GM19452 (cell line): ENCODE results near the gene FHIT.

Source experiments
- ATAC-seq: cut with Tn5 transposase; IDR thresholded peaks from one replicate; pipeline ENCODE4 v1.9.1; 2021; ENCODE audit not compliant: unreplicated experiment

Gene FHIT

DNA sequence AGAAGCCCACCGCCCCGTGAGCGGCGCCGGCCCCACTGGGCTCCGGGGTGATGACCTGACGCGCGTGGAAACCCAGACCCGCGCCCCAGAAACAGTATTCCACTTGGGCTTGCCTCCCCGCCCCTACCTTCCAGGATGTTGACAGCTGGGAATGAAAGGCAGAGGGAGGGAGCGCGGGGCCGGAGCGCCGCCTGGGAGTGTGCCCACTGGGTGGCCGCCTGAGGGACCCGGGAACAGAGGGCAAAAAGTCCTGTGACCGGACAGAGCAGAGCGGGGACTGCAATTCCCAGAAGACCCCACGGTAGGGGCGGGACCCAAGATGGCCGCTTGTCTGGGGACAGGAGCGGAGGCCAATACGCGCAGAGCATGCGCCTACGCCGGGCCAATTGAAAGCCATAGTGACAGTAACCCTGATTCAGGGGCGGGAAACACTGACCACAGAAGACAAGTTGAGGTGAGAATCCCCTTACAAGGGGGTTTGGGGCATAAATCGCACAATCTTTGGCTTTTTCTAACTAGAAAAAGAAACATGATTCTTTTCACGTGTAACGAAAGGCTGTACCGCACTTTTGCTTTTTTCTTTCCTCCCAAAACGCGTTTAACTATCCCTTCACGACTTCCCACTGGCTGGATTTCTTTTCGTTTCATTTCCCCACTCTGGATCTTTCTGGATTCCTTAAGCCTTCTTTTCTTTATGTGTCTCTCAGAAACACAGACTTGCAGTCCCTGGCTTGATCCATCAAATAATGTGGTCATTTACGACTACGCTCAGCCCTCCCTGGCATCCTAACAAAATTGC is at the start of gene FHIT:
FHIT (minus strand) TSS at position 279 of the 799 bp plus-strand sequence.
- peak; percentile 93 for ATAC-seq

DNA sequence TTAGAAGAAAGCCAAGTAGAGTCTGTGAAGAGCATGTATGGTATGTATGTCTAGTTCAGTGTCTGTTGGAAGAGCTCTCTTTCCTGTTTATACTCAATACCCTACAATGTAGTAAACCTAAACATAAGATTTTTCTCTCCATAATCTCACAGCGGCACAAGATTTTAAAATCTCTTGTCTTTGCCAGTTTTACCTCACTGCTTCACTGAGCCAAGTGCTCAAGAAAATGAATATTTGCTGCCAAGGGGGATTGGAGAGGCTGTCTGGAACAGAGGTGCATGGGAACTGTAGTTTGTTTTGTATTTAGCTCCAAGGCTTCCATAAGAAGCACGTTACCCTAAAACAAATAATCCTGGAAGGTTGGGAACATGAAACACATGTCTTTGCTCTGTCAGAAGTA is 49.5 kb upstream of the FHIT start:
- no peak for ATAC-seq

DNA sequence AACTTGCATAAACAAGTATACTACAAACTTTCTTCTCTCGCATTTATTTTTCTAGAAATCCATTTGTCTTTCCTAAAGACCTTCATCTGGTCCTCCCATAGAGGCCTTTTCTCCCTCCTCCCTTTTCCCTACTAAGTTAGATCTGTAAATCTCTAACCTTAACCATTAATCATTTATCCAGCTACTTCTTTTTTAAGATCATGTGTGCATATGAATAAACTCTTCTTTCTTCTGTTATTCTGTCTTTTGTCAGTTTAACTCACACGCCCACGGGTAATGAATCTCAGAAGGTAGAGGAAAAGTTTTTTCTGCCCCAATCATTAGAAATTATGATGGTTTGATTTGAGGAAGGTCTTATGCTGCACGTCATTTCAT is 48.7 kb upstream of the FHIT start:
- no peak for ATAC-seq

DNA sequence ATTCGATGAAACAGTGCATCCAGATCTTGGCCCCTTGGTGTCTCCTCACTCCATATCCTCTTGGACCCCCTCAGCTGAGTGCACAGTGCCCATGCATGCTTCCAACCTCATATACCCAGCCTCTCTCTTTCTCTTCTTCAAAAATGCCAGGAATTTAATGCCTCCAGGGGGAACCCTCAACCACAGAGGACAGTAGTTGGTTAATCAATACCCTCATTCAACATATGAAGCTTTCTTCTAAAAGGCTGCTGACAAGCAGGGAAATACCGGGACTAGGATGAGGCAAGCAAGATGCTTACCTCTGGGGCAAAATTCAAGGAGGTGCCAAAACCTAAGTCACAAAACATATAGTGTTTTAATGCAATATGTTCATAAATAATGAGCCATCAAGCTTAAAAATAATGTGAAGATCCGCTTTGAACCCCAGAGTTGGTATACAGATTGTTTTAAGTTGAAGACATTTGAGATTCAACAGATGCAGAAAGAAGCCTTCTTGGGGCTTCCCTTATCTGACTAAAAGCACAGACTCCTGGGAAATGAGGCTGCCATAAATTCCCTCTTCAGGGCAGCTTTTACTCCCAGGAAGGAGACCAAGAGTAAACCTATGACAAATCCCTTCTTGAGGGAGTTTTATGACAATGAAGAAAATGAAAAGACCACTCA is 48.2 kb upstream of the FHIT start:
- no peak for ATAC-seq

DNA sequence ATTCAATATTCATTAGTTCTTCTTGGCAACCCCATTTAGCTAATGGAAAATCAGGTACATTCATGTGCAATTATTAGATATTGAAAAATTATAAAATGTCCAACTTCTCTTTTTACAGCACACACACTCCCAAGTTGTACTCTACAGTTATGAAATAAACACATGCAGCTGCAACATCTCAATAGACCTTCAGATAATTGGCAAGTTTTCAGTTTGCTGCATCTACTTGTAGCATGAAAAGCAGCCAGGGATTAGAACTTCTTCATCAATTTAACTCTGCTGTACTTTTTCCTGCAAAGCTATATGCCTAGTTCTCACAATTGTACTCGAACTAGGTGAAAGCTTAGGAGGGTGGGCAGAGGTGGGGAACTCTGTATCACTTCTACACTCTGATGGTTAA is 46.6 kb upstream of the FHIT start:
- no peak for ATAC-seq

DNA sequence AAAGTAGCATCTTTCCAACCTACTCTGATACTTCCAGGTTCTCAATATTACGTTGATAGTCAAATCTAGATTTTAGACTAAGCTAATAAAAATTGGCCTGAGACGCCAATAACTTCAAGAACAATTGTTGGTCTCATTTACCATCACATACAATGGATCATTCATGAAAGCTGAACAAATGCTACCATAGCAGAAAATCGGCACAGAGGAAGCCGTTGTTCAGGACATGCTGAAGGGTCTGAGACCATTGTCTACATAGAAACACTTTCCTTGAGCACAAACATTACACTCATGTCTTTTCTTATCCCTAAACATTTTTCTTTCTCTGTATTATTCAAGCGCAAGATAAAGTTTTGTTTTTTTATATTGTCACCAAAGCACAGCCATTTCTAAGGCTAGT is 37.2 kb upstream of the FHIT start:
- no peak for ATAC-seq

DNA sequence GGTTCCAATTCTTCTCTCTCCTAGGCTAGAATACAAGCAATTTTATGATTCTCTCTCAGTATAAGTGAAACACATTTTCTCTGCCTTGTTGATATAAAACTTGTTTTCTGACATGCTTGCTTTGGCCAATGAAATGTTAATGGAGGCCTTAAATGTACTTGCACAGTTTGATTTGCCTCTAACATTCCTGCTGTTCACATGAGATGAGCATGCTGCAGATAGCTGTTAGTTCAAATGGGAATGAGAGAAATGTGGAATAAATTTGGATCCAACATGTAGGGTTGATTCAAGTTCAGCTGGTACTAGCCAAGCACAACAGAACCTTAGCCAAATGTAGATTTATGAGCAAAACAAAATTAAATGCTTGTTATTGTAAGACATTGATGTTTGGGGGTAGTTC is 32.6 kb upstream of the FHIT start:
- no peak for ATAC-seq

DNA sequence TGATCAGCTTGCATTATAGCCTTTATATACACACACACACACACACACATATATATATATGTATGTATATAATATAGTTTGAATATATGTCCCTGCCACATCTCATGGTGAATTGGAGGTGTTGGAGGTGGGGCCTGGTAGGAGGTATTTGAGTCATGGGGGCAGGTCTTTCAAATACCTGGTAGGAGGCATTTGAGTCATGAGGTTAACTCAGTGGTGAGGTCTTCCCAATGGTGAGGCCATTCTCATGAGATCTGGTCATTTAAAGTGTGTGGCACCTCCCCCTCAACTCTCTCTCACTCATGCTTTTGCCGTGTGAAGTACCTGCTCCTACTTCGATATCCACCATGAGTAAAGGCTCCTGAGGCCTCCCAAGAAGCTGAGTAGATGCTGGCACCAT is 27.5 kb upstream of the FHIT start:
- no peak for ATAC-seq

DNA sequence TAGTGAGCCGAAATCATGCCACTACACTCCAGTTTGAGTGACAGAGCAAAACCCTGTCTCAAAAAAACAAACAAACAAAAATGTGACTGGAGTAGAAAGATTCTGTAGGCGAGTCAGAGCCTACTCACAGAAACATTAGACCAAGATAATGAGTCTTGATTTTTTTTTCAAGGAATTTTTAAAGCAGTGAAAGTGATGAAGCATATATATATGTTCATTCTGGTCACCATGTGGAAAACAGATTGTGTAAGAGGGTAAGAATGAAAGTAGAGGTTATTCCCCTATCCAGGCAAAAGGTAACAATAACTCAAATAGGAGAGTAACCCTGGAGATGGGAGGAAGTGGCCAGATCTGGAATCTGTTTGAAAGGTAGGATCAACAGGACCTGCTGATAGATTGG is 26.2 kb upstream of the FHIT start:
- ATAC-seq, result no peak

DNA sequence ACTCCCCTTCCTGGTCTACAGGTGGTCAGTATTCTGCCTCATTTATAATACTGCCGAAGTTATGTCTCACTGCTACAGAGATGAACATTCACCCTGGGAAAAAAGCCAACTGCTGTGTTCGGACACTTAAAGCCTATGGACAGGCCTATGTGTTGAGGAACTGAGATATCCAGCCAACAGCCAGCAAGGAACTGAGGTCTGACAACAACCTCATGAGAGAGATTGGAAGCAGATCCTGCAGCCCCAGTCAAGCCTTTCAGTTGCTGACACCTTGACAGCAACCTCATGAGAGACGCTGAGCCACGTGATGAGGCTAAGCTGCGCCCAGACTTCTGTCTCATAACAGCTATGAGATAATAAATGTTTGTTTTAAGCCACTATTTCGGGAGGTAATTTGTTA is 18.2 kb upstream of the FHIT start:
- ATAC-seq, result no peak

DNA sequence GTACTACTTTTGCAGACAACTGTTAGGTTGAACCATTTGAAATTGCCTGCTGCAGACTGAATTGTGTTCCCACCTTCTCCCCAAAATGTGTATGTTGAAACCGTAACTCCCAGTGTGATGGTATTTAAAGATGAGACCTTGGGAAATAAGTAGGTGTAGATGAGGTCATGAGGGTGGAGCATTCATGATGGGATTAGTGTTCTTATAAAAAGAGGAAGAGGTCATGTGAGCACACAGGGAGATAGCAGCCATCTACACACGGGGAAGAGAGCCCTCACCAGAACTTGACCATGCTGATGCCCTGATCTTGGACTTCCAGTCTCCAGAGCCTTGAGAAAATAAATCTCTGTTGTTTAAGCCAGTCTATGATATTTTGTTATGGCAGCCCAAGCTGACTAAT is 17.4 kb upstream of the FHIT start:
- ATAC-seq, result no peak

DNA sequence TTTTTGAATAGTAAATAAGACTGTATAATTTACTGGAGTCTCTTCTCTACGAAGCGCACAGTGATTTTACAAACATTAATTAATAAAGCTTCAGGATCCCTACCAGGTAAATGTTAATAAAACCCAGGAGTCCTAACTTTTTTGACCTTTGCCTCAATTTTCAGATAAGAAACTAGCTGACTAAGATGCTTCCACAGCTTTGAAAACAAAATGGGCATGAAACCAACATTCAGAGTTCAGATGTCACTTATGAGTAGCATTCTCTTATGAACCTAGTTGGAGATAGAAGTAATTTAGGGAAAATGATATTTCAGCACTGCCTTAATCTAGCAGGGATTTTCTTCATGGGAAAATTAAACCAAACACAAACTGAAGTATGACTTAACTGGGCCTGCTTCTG is 13.0 kb upstream of the FHIT start:
- ATAC-seq, result no peak

DNA sequence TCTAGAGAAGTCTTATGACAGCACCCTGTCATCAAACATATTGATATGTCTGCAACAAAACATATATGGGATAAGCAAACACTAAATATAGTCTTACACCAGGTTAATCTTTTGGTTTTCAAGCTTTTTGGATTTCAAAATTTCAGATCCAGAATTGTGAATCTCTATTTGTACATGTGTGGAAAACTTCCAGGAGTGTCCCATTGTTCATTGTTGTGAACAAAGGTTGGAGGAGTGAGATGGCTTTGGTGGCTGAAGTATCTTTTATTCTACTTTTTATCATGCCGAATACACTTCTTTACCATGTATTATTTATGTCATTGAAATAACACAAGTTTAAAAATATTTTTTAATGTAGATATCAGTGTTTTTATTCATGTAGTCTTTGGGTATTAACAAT is 5.9 kb upstream of the FHIT start:
- ATAC-seq, result no peak

DNA sequence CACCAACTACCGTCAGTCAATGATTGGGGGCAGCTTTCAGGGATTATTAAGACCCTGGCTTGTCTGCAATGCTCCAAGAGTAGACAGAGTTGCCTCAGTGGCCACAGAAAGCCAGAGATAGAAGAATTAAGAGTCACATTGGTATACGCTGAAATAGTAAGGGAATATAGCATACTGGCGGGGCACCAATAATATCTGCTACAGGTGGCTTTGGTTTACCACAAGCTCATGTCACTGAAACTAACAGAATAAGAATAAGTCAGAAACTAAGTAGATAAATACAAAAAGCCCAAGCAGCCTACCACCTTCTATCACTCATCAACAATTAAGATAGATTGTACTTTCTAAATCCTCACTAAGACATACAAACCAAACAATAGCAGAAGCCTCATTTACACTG is 2.5 kb upstream of the FHIT start:
- no peak for ATAC-seq

DNA sequence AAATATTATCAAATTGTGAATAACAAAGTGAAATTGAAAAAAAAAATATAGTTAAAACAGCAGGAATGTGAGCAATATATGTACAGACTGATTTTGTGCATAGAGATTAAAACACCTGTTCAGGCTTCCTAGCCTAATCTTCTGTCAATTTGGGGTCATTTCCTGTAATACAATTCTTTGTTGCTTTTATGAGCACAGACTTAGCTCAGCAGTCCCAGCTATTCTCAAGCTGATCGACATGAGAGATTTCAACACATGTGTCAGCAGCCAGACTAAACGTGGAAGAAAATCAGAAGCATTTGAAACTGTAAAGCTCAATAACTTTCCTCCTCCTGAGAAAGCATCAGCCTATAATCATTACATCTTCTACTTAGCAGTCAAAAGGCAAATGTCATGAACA is 1.6 kb upstream of the FHIT start:
- no peak for ATAC-seq

DNA sequence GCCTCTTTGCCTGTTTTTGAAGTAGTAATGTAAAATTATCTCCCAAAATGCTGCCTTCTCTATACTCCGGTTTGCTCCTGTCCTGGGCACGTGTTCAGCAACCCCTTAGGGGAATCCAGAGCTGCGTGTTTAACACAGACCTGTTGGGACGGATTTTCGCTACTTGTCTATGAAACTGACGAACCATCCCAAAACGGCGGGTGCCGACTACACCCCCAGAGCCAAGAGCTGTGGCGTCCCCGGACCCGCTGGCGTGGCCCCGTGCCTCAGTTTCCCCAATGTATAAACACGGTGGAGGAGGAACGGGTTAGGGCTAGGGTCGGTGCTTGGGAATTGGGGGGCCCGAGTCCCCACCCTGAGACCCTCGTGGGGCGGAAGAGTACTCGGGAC is 473 bp downstream of the FHIT start:
- ATAC-seq, result no peak

DNA sequence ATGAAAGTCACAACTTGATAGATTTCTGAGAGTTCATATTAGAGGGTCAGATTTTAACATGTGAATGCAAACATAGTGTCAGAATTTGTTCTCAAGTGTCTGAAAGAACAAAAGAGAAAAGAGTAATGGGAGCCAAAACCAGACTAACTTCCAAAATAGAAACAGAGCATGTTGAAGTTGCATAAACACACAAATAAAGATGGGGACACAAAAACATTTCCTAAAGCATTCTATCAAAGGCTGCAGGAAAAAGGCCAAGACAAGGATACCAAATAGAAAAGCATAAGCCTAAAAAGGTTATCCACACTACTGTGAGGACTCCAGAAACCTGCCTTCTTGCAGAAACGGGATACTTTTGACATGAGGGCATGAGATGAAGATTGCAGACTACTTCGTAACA is 2.8 kb downstream of the FHIT start:
- no peak for ATAC-seq

DNA sequence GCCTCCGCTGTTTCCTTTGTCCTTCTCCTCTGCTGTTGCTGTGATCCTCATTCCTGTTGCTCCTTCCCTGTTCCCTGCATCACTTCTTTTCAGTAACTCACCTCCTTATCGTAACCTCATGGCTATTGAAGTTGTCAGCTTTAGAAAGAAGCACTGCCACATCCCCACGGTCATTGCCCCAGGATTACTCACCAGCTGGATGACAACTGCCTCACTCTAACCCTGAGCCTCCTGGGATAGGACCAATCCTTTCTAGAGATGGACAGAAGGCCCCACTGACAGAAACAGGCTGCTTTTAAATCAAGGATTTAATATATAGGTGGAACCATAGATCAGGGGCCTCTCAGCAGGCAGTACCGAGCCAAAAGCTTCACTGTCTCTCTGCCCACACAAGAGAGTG is 4.1 kb downstream of the FHIT start:
- ATAC-seq, result no peak

DNA sequence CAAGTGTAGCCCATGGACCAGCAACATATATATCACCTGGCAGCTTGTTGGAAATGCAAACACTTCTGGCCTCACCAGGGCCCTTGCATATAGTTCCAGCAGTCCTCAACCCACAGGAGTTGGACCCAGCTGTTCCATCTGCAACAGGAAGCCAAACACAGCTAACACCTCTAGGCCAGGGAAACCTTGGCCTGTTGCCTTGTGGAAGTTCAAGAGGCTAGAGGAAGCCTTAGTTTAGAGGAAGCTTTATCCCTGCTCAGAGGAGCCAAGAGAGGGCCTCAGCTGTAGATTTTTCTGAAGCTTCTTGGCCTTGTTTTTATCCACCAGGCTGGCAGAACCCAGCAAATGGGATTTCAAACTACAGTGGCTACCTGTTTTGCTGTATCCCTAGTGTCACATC is 11.4 kb downstream of the FHIT start:
- no peak for ATAC-seq

DNA sequence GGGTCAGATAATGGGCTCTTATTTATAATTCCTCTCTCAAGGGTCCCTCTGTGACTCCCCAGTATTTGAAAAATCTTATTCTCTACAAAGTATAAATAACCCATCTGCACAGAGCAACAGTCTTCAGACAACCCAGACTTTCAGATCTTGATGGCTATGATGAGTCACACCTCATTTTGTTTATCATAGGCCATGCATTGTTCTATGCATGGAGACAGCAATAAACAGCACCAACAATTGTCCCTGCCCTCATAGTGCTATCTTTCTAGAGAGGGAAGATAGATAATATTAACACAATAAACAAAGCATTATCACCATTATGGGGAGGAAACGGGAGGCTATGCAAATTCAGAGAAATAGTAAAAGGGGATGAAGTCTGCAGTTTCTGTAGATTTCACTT is 13.4 kb downstream of the FHIT start:
- peak; percentile 15 for ATAC-seq

DNA sequence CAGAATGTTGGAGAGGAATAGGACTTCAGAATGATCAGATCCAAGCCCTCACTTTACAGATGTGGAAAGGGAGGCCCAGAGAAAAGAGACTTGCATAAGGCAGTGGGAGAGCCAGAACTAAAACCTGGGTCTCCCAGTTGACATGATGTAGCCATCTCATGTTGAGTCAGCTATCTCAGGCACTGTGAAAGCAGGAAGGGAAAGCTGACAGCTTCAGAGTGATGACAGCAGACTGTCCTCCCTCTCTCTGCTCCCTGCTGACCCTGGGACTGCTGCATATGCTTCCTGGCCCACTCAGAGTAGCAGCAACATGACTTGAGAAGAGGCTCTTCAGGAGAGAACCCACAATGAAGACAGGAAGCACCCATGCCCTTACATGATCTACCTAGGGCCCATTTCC is 14.7 kb downstream of the FHIT start:
- ATAC-seq, result peak; percentile 89

DNA sequence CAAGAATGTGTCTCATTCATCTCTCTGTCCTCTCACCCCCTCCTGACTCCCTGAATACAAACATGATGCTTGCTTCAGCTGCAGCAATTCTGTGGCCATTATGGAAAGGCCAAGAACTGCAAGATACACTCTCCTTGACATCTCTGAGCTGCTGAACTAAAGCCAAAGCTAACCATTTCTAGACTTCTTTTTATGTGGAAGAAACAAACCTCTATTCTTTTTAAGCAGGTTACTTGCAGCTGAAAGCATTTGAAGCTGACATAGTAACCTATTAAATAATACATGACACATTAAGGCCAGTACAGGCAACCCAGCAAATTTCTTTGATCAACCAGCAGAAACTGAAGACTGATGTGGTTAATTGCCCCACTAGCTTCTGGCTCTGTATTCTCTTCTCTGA is 17.5 kb downstream of the FHIT start:
- ATAC-seq, result peak; percentile 40

DNA sequence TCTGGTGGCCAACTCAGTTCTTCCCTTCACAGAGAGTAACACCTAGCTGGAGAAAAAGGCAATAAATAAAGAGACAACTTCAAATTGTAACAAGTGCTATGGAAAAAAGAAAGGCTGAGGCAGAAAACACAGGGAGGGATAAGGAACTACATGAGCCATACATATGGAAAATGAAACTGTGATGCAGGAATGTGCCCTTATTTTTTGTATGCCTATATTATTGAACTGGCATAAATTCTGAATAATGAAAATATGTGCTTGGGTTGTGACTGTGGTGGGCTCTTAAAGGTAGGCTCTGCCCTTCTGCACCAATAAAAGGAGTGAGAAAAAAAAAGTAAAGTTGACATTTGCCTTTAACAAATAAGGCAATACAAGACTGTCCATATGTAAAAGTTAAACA is 19.6 kb downstream of the FHIT start:
- ATAC-seq, result no peak
